HG03060 (cell line): ENCODE results near the gene HMBS.
"Not testable (repeated sequence)": the region's sequence is repeated elsewhere in the genome, so short reads cannot be mapped to it uniquely, and the experiment has no call there.

ENCODE experiments used
- ATAC-seq: cut with Tn5 transposase; IDR thresholded peaks from one replicate; pipeline ENCODE4 v1.9.1; 2021; ENCODE audit warnings: low read depth, moderate number of reproducible peaks; ENCODE audit not compliant: unreplicated experiment

The HMBS gene

GRCh38 chr11:119084663-119085436, at the start of gene HMBS:
TSS of gene HMBS (plus strand) at chr11:119084881. CDS start at chr11:119085034, 153 bp downstream.
- ATAC-seq: peak; percentile 71

DNA sequence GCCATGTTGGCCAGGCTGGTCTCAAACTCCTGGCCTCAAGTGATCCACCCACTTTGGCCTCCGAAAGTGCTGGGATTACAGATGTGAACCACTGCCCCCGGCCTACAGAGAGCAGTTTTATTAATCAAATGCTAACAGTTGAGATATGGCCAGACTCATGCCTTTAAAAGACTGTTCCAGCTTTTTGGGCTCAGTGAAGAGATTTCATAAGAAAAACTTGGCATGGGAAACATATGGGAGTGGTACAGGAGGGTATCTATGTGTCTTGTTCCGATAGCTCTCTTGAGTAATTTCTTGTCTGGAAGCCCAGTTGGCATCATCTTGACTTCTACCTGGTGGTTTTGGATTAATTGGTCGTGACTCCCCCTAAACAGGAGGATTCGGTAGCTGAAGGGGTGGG, 45.8 kb upstream of the HMBS start:
- ATAC-seq: no peak

- not testable (repeated sequence) for ATAC-seq
These were observed 45.2 kb upstream of the HMBS start for GRCh38 chr11:119039471-119039870.

- no peak for ATAC-seq
These were observed 42.7 kb upstream of the HMBS start for GRCh38 chr11:119041821-119042514.

DNA sequence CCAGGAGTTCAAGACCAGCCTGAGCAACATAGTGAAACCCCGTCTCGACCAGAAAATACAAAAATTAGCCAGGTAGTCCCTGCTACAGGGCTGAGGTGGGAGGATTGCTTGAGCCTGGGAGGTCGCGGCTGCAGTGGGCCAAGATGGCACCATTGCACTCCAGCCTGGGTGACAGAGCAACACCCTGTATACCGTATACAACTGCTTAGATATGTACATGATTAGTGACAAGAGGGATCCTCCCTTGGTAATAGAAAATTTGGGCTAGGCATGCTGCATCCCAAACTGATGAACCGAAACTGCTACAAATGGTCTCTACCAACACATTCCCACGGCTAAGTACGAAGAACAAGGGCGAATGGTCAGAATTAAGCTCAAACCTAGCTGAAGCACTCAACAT, 41.8 kb upstream of the HMBS start:
- no peak for ATAC-seq

- ATAC-seq: no peak
These were observed 40.0 kb upstream of the HMBS start for GRCh38 chr11:119044708-119045107.

- ATAC-seq: no peak
These were observed 38.2 kb upstream of the HMBS start for GRCh38 chr11:119046489-119046888.

DNA sequence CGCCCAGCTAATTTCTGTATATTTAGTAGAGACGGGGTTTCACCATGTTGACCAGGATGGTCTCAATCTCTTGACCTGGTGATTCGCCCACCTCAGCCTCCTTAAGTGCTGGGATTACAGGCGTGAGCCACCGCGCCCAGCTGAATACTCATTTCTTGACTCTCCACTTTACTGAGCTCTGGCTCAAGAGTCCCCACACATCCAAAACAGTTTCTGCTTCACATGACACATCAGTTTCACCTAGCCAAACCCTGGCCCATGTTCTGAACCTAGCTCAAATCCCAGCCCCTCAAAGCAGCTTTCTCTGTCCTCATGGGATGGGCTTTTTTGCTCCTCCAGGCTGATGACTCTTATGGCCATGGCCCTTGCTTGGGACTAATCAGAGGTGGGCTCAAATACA, 37.5 kb upstream of the HMBS start:
- ATAC-seq: no peak

DNA sequence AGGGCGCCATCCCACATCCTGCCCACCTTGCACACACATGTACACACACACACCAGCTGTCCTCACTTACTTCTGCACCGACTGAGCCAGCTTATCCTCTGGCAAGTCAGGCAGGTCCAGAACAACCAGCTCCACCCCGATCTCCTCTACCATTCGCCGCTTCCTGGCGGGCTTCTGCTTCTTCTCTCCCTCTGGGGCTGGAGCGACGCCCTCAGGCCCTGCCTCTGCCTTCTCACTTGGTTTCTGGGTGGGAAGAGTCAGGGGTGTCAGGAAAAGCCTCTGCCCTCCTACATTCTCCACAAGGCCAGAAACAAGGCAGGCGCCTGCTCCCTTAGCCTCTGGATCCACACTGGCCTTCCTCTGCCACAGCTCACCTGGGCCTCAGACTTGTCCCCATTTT, 36.0 kb upstream of the HMBS start:
- no peak for ATAC-seq

DNA sequence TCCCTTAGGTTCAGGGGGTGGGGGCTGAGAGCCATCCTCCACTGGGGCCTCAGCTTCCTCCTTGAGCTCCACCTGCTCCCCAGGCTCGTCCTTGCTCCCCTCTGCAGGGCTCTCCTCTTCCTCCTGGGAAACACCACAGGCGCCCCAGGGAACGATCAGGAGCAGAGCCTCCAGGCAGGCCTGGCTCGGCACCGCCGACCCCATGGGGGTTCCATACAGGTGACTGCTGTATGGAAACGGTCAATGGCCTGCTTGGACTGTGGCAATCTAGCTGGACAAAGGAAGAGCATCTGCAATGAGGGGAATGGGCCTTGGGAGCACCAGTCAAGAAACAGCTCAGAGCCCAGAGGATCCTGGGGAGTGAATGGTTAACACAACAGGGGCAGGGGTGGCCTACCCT, 35.6 kb upstream of the HMBS start:
- ATAC-seq: no peak

- ATAC-seq: no peak
These were observed 33.1 kb upstream of the HMBS start for GRCh38 chr11:119051440-119052162.

- no peak for ATAC-seq
These were observed 32.4 kb upstream of the HMBS start for GRCh38 chr11:119052163-119052814.

DNA sequence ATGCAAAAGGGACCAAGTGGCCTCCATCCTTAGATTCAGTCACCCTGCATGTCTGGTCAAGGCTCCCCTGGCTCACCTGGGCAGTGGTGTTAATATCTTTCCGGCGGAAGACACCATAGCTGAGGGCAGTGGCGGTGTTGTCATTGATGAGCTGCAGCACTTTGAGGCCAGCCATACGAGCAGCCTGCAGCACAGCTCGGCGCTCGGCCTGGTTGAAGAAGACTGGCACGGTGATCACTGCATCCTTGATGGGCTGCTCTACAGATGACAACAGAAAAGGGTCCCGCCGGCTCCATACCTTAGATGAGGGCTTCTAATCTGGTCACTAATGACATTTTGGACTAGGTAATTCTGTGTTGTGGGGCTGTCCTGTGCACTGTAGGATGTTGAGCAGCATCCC, 30.3 kb upstream of the HMBS start:
- no peak for ATAC-seq

DNA sequence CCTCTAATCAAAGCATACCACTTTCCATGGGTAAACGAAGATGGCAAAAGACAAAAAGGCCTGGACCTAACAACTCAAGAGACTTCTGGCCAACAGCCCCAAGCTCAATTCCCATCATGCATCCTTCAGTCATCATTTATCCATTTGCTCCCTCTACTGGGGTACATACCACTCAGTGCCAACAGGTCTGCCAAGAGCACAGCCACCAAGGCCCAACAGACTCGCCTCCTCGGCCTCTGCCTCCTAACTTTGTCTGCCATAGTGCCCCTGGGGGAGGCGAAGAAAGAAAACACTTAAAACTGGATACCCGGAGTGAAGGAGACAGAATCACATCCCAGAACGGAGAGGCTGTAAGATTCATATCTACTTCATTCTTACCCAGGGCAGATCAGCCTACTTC, 28.8 kb upstream of the HMBS start:
- ATAC-seq: no peak

DNA sequence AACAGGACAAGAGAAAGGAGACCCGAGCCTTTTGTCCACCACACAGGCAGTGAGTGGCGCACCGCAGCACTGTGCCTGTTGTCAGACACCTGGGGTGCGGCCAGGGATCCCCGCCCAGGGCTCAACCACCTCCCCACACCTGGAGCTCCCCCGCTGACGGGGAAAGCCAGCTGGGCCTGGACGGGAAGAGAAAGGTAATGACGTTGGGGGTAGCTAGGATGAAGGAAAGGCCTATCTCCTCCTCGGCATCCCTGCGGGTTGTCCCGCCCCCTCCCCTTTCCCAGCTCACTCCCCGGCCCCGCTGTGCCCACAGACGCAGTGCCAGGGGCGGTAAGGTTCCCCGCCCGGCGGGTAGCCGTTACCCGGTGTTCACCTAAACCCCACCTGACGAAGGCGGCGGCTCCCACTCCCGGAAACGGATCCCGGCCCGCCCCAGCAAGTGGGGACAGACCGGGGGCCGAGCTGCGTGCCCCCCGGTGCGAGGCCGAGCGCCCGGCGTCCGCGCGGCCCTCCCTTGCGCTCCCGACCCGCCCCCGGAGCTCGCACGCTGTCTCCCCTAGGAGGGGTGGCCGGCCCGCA, 28.2 kb upstream of the HMBS start:
- no peak for ATAC-seq

DNA sequence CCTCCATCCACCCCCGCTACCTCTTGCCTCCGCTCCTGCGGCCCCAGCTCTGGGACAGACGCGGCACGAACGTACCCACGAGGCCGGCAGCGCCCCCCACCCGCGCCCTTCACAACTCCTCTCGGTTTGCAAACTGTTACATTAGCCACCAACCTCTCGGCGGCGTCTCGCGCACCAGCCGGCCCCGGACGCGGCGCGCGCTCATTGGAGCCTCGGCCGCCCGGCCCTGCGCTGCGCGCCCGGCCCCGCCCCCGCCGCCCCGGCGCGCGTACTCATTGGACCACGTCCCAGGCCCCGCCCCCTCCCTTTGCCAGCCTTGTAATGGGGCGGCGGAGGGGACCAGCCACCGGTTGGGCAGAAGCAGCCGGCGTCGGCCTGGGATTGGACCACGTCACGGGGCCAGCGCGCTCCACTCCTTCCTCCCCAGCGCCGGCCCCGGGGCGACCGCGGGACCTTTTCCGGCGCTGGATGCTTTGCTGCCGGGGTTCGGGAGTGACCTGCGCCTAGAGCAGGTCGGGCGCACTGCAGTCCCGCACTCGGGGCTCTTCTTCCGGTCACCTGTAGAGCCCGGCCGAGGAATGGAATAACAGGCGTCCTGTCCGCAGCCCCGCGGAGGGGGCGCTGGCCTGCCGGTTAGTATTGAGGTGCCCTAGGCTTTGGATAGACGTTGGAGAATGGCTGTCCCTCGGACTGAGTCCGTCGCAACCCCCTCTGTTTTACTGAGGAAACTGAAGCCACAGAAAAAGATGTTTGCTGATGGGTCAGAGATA, 27.5 kb upstream of the HMBS start, which contains the start of gene HYOU1:
Gene HYOU1 (minus strand): TSS at position 206 of the 770 bp plus-strand sequence. CDS start 1,045 bp downstream, outside the sequence.
- peak; percentile 63 for ATAC-seq

GRCh38 chr11:119059128-119059527, 25.6 kb upstream of the HMBS start:
- not testable (repeated sequence) for ATAC-seq

GRCh38 chr11:119061256-119061655, 23.4 kb upstream of the HMBS start:
- no peak for ATAC-seq

DNA sequence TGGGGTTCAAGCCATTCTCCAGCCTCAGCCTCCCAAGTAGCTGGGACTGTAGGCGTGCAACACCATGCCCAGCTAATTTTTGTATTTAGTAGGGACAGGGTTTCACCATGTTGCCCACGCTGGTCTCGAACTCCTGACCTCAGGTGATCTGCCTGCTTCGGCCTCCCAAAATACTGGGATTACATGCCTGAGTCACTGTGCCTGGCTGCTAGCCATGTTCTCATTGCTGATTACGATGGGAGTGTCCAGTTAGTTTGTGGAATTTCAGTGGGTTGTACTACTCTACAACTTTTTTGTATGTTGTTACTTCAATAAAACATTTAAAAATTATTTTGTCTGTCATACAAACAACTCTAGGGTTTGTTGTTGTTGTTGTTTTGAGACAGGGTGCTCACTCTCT, 21.9 kb upstream of the HMBS start:
- ATAC-seq: no peak

GRCh38 chr11:119065369-119065768, 19.3 kb upstream of the HMBS start:
- no peak for ATAC-seq
